Fibroblast of skin of scalp (primary cell): ENCODE results near the gene ADCY2.

ENCODE experiments used
- DNase-seq: peaks from one replicate; pipeline ENCODE4 v3.0.0-alpha.2; 2013

ADCY2 gene

DNA sequence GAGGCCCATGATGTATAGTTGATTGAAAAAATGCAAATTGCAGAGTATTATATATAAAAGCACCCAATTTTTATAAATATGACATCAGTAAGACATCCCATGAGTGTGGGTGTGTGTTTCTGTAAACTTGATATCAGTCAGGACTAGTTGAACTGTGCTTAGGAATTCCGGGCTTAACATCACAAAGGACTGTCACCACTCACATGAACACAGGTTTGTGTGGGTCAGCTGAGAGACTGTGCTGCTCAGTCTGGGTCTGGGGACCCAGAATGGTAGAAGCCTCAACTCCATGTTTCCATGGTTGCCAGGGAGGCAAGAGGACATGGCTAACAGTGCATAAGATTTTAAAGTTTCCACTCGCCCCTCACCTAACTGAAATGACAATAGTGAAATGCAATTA is 120.3 kb downstream of the ADCY2 start:
- DNase-seq: no peak

DNA sequence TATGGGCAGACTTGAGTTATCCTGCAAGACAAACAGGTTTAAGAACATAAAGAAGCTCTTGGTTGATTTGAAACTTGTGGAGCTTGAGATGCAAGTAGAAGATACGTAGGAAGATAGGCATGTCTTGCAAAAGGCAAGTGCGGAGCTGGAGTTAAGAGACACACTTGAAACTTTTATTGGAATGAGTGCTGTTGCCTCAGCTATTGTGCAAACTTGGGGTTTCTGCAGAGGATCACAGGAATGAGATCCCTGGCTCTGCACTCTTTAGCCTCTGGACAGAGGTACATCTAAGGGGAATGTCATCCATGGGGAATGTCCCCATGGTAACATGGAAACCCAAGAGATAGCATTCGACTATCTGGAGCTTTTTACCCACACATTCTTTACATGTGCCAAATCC is 121.1 kb downstream of the ADCY2 start:
- DNase-seq: no peak

DNA sequence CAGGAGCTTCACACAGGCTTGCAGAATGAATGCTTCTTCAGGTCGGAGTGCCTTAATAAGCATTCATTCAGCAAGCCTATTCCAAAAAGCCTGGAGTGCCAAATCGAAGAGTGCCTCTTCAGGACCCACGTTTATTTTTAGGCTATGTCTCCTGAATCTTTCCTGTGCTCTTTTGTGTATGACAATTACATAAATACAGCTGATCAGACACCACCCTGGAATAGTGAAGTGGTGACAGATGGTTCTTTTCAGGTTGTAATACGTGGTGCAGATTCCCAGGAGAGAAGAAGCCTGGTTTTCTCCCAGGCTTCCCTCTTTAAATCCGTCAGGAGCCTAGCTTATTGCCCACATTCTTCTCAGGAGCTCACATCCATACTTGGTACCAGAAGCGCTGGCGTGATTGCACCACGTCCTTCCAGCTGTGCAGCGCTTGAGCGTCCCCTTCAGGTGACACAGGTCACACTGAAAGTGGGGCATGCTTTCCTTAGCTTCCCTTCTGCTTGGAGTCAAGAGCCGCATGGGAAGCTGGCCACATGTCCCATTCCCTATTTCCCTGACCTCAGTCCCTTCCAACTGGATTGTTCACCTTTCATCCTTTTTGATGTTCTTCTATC is 123.1 kb downstream of the ADCY2 start:
- DNase-seq: no peak

DNA sequence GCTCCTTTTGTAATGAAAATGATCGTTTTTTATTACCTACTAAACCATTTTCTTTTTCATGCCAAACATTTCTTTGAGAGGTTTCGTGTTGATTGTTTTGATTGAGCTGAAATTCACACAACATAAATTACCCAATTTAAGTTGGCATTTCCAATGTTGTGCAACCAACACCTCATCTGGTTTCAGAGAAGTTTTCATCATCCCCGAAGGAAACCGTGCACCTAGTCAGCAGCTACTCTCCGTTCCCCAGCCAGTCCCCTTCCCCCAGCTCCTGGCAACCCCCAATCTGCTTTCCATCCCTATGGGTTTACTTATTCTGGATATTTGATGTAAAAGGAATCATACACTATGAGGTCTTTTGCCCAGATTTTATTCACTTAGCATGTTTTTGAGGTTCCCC is 123.6 kb downstream of the ADCY2 start:
- DNase-seq: no peak

DNA sequence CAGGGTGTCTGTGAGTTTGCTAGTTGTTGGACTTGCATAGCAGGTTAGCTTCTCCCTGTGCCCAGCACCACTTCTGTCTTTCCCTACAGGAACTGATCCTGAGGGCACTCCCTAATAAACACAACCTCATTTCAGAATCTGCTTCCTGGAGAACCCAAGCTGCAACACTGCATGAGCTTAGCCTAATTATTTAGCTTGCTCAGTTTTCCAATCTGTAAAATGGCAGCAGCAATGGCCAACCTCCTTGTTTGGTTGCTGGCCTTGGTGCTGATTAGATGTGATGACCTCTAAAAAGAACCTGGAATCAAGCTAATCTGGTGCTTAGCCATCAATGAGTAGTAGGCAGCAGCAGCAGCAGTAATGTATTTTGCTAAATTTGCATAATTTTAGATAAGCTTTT is 133.9 kb downstream of the ADCY2 start:
- DNase-seq: no peak

DNA sequence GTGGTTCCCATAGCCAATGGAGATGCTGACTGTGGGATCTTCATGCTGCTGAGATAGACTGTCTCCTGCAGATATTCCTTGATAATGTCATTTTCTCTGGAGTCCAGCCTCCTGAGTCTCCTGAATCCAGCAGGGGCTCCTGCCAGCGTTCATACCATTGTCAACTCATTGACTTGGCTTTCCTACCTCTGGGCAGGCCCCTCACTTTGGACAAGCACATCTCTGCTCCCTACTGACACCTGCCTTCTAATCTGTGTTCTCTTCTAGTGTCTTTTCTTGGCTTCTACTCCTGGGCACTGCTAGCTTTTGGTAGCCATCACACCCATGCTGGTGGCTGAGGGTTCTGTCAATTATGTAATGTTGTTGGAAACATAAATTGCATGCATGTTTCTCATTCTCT is 138.0 kb downstream of the ADCY2 start:
- DNase-seq: no peak

DNA sequence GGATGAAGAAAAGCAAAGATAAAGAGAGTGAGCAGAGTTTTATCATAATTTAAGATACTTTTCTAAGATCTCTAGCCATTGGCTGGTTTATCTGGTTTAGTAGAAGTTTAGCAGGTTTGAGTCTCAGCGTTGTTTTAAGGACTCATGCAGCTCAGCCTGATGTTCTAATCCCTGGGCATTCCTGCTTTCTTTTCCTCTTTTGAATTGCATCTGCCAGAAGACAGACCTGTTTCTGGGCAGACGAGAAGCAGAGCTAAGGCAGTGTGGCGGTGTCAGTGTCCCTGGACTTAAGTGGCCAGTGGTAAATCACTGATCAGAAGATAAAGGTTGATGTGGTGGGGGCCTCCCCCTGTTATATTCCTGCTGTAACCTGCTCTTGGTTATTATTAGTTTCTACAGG is 138.6 kb downstream of the ADCY2 start:
- no peak for DNase-seq

DNA sequence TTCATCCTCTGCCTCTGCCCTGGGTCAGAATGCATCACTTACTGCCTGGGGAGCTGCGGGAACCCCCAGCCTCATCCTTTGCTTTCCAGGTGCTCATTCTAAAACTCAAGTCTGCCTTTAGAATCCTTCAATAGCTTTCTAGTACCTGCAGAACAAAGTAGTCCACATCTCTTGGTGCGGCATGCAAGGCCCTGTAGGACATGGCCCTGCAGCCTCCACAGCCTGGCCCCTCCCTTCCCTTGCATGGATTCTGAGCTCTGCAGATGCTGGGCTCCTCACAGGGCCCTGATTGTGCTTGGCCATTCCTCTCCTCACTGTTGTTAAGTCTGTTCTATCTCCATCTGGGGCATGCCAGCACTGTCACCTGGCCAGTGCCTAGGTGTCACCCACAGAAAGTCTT is 141.6 kb downstream of the ADCY2 start:
- no peak for DNase-seq

DNA sequence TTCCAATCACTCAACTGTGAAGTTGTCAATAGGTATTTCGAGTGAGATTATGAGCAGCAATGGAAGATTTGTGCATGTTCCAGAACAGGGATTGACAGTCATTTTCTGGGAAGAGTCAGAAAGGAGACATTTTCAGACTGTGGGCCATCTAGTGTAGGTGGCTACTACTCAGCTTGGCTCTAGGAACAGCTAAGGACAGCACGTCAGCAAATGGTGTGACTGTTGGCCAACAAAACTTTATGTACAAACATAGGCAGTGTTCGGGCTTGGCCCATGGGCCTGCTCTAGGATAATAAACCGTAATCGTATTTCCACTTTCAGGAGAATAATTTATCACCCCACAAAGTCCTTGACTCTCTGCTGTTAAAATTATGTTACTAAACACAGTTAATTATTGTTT is 143.6 kb downstream of the ADCY2 start:
- no peak for DNase-seq

DNA sequence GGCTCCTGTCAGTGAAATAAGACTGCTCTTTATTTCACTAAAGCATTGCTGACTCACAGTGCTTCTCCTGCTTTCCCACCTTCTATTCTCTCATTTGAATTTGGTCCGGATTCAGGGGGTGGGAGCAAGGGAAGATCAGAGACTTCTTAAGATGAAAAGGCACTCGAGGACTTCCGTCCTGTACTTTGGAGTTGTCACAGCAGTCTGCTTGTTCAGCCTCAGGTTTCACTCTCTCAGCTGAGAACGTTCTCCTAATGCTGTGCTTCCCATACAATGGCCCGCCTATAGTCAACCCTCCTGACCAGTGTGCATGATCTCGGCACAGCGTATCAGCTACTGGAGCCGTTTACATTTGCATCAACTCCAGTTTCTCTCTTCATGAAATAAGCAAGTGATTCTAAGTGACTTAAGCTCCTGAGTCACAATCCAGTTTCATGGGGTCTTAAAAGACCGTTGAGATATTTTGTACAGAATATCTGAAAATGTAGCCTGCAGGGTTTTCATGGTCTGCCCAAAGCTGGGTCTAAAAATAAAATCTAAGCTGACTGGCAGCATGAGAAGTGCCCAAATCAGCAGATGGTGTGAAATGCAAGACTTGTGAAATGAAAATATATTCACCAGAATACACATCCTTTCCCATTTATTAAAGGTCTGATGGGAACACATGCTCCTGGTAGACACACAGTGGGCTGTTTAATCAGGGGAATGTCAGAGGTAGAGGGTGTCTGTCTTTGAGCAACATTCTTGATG is 145.0 kb downstream of the ADCY2 start:
- no peak for DNase-seq

DNA sequence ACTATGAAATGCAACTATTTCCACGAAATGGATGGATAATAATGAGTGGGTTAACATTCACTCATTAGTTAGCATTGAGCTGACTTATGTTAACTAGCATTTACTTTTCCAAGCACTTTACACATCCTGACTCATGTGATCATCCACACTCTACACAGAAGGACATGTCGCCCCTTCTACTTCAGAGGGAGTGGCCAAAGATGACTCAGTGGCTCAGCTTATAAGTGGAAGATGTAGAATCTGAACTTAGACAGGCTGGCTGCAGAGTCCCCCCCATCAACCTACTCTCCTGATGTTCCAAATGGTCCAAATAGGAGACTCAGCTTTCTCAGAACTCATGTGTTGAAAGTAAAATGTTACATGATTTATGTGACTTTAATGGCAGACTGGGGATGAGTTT is 146.0 kb downstream of the ADCY2 start:
- no peak for DNase-seq

DNA sequence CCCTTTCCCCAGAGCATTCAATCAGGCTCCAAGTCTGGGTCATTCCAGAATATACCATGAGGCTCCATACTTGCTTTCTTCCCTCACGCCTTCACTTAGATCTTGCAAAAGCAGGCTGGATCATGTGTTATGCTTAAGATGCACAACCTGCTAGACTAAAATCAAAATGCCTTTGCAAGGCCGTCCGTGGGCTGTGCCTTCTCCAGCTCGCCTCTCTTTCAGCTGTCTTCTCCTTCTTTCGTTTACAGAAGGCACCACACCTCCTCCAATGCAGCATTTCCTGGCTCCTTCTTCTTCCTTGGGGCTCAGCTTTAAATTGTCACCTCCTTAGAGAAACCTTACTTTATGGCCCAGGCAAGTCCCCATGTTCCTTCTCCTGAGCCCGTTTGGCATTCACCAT is 150.6 kb downstream of the ADCY2 start:
- DNase-seq: no peak

DNA sequence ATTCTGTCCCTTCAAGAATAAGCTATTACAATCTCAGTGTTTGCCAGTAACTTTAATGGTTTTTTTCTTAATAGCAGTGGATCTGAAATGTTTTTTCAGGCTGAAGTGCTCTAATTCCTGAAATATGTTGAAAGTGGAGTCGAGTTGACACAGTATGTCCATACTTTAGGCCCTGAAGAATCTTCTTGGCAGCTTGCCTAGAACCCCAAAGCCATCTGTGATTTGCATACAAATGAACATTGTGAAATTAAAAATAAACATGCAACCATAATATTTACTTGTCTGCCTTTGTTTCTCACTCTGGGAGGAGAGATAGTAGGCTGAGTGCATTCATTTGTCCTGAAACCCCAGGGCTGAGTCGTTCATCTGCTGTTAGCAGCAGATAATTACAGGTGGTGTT is 152.7 kb downstream of the ADCY2 start:
- no peak for DNase-seq

DNA sequence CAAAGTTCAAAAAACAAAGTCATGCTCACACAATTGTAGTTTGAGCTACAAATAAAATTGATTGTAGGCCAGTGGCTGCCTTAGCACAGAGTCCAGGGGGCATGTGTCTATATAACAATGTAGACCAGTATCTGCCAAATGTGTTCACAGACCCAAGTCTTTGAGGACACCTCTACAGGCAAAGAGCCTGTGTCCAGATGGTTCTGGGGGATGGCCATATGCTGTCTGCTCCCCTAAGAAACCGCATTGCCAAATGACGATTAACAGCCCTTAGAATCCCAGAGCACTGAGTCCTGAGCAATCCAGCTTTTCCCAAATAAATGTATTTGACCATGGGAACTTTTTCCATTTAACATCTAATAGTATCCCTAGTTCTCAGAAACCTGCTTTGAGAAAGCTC is 169.6 kb downstream of the ADCY2 start:
- DNase-seq: no peak

DNA sequence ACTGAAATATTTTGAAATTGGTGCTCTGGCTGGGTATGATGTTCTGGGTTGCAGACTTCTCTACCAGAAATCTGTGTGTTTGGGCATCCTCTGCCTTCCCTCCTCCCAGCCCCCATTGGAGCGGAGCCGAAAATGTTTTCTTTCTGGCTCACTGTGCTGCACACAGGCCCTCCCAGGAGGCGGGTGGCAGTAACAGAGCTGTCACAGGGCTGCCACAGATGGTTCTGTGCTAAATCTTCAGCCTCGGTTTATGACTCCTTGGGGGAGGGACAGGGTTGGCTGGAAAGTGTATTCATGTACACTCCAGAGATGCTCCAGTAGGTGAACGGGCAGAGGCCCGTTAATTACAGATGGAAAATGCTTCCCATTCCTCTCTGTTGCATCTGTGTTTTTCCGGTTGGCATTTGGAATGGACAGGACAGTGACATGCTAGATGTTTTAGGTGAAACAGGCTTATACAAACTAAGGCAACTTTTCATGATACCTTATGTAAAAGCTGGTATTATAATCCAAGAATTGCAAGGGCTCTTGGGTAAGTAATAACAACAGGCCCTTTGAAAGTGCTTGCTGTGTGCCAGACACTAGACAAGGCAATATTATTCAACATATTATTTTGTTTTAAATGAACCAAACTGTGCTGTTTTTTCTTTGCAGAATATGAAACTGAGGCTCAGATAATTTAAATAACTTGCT is 180.2 kb downstream of the ADCY2 start:
- no peak for DNase-seq

DNA sequence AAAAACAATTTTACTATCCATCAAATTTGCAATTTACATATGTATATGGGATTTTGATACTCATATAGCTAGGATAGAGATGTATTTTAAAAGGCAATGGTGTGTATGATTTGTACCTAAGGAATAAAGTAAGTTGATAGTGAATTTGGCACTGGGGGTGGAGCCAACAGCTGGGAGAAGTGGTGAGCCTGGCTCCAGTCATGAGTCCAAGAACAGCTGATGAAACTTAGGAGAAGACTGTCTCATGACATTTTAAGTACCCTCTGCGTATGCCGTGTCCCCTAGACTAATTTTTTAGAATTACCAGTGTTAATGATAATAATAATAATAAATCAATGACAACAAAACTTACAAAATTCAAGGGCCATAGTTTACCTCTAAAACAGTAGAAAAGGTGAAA is 181.4 kb downstream of the ADCY2 start:
- no peak for DNase-seq

DNA sequence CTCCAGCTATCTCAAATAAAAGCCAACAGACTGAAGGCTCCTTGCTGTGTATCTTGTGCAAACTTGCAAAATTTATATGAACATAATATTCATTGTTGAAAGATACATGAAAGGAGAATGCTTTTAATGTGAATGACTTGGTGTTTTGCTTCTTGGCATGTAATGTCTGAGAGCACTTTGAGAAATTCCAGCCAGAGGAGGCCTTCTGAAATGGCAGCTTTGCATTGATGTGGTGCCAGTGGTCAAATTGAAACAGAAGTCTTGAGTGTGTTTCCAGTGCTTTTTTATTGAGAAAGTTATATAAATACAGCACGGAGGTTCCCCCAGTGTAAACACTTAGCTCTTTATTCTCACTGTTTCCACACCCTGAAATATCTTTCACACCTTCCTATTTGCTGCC is 182.1 kb downstream of the ADCY2 start:
- no peak for DNase-seq

DNA sequence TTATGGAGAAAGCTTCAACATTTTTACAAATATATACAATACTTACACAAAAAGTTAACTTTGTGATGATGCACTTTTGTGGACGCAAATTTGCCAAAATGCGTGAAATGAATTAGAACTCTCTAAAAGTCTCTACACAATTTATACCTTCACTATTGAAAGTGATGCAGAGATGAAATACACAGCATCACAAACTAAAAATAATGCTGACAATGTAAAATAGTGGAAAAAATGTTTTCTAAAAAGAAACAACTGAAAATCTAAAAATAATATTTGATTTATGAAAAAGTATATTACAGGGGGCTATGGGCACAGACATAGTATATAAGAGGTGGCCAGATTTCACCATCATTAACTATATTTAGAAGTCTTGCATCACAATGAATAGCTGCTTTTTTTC is 188.8 kb downstream of the ADCY2 start:
- no peak for DNase-seq

DNA sequence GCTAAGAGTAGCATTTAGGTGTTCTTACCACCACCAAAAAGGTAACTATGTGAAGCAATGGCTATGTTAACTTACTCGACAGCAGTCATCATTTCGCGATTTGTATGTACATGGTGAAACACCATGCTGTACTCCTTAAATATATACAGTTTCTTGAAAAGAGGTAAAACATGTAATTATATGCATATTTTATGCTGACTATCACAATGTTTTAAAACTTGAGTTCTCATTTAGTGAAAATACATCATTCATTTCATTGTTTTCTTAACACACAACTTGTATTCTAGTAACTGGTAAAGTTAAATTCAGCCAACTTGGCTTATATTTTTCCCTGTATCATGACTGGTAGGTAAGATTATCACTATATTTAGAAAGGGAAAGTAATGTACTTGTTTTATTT is 189.9 kb downstream of the ADCY2 start:
- DNase-seq: no peak

DNA sequence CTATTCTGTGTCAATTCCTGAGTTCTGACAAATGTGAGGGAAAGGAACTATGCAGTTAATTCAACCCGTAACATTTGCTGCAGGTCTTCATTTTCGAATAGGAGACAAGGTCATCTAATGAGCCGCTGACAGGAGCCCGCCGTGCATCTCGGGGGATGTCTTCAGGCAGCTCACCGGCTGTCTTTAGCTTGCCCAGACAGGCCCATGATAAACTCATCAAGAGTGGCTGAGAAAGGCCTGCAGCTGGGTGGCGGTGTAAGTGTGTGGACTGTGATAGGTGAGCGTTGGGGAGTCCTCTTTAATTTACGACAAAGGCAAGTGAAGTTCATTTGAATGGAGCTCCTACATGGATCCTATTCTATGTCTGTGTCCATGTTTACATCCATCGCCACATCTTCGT is 190.5 kb downstream of the ADCY2 start:
- DNase-seq: no peak

DNA sequence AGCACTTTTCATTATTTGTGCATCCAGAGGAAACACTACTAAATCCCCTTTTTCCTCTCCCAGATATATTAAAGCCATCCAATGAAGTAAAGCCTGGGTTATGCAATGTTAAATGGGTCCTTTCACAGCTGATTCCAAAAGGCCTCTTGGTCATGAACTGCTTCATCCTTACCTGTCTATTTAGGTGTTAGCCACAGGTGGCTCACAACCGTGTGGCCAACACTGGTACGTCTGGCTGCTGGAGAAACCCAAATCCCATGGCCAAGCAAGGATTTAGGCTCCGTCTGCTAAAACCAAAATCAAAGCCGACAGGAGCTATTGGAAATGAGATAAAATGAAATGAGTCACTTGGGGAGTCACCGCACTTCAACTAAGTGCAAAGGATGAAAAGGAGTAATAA is 193.9 kb downstream of the ADCY2 start:
- no peak for DNase-seq

DNA sequence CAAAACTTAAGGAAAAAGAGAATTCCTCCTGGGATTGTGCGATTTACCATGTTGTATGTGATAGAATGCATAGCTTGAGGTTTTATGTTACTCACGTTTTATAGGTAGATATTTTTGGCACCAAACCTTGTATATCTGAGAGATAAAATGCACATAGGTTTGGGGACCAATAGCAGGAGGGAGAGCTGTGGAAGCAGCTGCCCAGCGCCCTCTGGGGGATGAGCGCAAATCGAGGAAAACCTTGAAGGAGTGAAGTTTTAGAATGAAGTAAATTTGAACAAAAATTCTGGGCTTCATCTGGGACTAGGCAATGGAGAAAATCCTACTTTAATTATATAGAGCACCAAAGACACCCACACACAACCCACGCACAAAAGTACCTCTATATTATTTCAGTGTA is 197.0 kb downstream of the ADCY2 start:
- no peak for DNase-seq

DNA sequence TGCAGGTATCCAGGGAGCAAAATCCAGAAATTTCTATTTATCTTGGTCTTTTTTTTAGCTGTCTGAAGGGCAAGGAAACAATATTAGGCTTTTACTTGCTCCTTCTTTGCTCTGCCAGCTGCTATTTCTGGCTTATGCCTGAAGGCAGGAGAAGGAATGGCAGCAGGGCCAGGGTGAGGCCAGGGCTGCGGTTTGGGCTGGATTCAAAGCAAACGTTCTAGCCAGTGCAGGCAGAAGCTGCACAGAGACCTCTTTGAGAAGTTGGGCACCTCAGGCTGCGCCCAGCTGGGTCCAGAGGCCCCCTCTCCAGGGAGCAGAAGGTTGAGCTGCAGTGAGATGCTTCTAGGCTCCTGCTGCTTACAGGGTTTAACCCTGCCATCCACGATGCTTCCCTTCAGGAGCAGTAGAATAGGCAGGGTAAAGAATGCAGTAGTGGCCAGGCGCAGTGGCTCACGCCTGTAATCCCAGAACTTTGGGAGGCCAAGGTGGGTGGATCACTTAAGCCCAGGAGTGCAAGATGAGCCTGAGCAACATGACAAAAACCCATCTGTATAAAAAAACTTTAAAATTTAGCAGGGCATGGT is 201.2 kb downstream of the ADCY2 start:
- DNase-seq: no peak
